ENCODE results near the gene GDF15.

GDF15 gene

DNA sequence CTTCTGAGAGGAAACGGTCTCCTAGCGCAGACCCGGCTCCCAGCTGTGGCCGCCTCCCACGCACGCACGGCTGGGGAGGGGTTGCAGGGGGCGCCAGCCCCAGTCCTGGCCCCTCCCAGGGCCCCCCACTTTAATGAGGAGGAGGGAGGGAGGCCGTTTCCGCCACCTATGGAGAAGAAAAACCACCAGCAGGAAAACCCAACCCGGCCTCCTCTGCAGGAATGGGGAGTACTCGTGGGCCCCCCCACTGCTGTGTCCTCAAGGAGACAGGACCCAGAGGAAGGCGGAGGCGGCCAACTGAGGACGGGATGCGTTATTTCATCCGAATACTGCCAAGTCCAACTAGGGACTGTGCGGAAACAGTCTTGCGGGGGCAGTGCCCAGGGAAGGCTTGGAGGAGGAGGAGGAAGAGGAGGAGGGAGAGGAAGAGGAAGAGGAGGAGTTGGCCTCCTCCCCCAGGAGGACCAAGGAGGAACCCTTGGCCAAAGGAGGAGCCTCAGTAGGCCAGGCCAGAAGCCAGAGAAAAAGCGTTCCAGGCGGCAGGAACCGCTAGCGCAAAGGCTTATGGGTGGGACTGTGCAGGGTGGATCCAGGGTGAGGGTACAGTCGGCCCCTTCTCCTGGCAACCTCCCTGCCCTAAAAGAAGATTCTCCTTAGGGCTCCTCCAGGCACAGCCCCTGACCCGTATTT lies 29.4 kb downstream of the GDF15 start:
- H2BK120ac ChIP-seq (ENCODE audit: low read depth, low read length) = peak overlapping the region; percentile 82
- H4K8ac ChIP-seq (ENCODE audit: low read length) = peak overlapping the region; percentile 58
- H2AK5ac ChIP-seq (ENCODE audit: low read length, severe bottlenecking) = peak overlapping the region; percentile 7
- peak overlapping the region; percentile 95 for H3K9ac ChIP-seq (ENCODE audit: low read length)
- H3K4me1 ChIP-seq (ENCODE audit: control insufficient read depth, insufficient read depth, low read depth, low read length) = peaks cover 53% of the 10 kb centered on the region
- H2AFZ ChIP-seq (ENCODE audit: low read depth, low read length) = no peak overlapping the region
- no peaks in the 10 kb centered on the region for H3K27me3 ChIP-seq (ENCODE audit: control insufficient read depth in 1 of 2, insufficient read depth in 1 of 2, low read length in 2 of 2)
- peak overlapping the region in 1 of 2 experiments; percentile 71 for H3K14ac ChIP-seq (ENCODE audit: low read length in 2 of 2)
- H3K4ac ChIP-seq (ENCODE audit: low read depth in 1 of 2, low read length in 2 of 2) = peak overlapping the region; percentile 51 to 88
- H2BK5ac ChIP-seq (ENCODE audit: low read depth, low read length, poor library complexity, severe bottlenecking) = peak overlapping the region; percentile 68
- WGBS = 82% methylated on average over 25 of the region's 25 CpGs
- H4K91ac ChIP-seq (ENCODE audit: low read length) = peak overlapping the region; percentile 95
- H3K9me3 ChIP-seq (ENCODE audit: control insufficient read depth, low read length) = no peaks in the 10 kb centered on the region
- peak overlapping the region in 1 of 2 experiments; percentile 77 for H3K4me3 ChIP-seq (ENCODE audit: insufficient read depth in 1 of 2, low read depth in 1 of 2, low read length in 2 of 2)
- peak overlapping the region; percentile 75 to 91 for H2BK12ac ChIP-seq (ENCODE audit: low read length in 2 of 2)
- peak overlapping the region; percentile 88 for H2BK15ac ChIP-seq (ENCODE audit: low read depth, poor library complexity, severe bottlenecking)
- H3K36me3 ChIP-seq (ENCODE audit: control insufficient read depth in 1 of 2, insufficient read depth in 2 of 2, low read depth in 1 of 2, low read length in 2 of 2) = no peaks in the 10 kb centered on the region
- H3K27ac ChIP-seq (ENCODE audit: low read length, poor library complexity, severe bottlenecking) = peak overlapping the region; percentile 93
- H3K23ac ChIP-seq (ENCODE audit: low read length in 2 of 2) = no peak overlapping the region
- H3K79me1 ChIP-seq (replicated peaks; ENCODE audit: low read length, poor library complexity, severe bottlenecking) = no peaks in the 10 kb centered on the region
- no peak overlapping the region for H3K4me2 ChIP-seq (ENCODE audit: low read length, poor library complexity, severe bottlenecking)
- DNase-seq = no peak
- peak overlapping the region; percentile 71 to 90 for H3K18ac ChIP-seq (ENCODE audit: low read depth in 1 of 2, low read length in 2 of 2)

DNA sequence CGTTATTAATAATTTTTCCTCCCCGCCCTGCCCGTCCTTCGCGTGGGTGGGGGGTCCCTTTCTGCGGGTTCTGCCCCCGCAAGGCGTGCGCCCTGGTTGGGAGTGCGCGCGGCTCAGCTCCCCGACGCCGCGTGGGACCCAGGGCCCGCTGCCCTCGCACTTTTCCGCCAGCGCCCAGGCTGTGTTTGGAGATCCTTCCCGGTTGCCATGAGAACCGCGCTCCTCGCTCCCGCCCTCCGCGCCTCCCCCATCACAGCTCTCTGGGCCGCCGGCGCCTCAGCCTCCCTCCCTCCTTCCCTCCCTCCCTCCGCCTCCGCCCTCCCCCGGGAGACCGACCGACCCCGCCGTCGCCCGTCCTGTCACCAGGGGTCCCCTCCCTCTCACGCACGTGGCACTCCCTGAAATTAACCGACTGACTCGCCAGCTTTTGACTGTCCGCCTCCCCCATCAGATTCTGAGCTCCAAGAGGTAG lies 30.9 kb downstream of the GDF15 start:
- Histone ChIP-seq H3K4me2 (ENCODE audit: low read length, poor library complexity, severe bottlenecking) (peak overlapping the region; percentile 62), H2AFZ (ENCODE audit: low read depth, low read length) (peak overlapping the region; percentile 39), H4K8ac (ENCODE audit: low read length) (peak overlapping the region; percentile 82), H3K9me3 (ENCODE audit: control insufficient read depth, low read length) (no peaks in the 10 kb centered on the region), H3K27me3 (ENCODE audit: control insufficient read depth in 1 of 2, insufficient read depth in 1 of 2, low read length in 2 of 2) (no peaks in the 10 kb centered on the region), H3K36me3 (ENCODE audit: control insufficient read depth in 1 of 2, insufficient read depth in 2 of 2, low read depth in 1 of 2, low read length in 2 of 2) (no peaks in the 10 kb centered on the region), H3K23ac (ENCODE audit: low read length in 2 of 2) (peak overlapping the region in 1 of 2 experiments; percentile 95), H3K27ac (ENCODE audit: low read length, poor library complexity, severe bottlenecking) (peak overlapping the region; percentile 93), H3K4me3 (ENCODE audit: insufficient read depth in 1 of 2, low read depth in 1 of 2, low read length in 2 of 2) (peak overlapping the region; percentile 49 to 75), H2BK120ac (ENCODE audit: low read depth, low read length) (peak overlapping the region; percentile 96), H3K4ac (ENCODE audit: low read depth in 1 of 2, low read length in 2 of 2) (peak overlapping the region; percentile 93 to 99), H2BK12ac (ENCODE audit: low read length in 2 of 2) (peak overlapping the region; percentile 46 to 98), H3K14ac (ENCODE audit: low read length in 2 of 2) (peak overlapping the region in 1 of 2 experiments; percentile 97), H4K91ac (ENCODE audit: low read length) (peak overlapping the region; percentile 100), H3K79me1 (replicated peaks; ENCODE audit: low read length, poor library complexity, severe bottlenecking) (no peaks in the 10 kb centered on the region), H3K9ac (ENCODE audit: low read length) (peak overlapping the region; percentile 95), H3K18ac (ENCODE audit: low read depth in 1 of 2, low read length in 2 of 2) (peak overlapping the region; percentile 89 to 97), H2AK5ac (ENCODE audit: low read length, severe bottlenecking) (peak overlapping the region; percentile 93), H2BK5ac (ENCODE audit: low read depth, low read length, poor library complexity, severe bottlenecking) (peak overlapping the region; percentile 88), H3K4me1 (ENCODE audit: control insufficient read depth, insufficient read depth, low read depth, low read length) (peaks cover 65% of the 10 kb centered on the region), H2BK15ac (ENCODE audit: low read depth, poor library complexity, severe bottlenecking) (peak overlapping the region; percentile 98)
- under 1% methylated on average over 44 of the region's 44 CpGs for WGBS
- peak; percentile 97 for DNase-seq

DNA sequence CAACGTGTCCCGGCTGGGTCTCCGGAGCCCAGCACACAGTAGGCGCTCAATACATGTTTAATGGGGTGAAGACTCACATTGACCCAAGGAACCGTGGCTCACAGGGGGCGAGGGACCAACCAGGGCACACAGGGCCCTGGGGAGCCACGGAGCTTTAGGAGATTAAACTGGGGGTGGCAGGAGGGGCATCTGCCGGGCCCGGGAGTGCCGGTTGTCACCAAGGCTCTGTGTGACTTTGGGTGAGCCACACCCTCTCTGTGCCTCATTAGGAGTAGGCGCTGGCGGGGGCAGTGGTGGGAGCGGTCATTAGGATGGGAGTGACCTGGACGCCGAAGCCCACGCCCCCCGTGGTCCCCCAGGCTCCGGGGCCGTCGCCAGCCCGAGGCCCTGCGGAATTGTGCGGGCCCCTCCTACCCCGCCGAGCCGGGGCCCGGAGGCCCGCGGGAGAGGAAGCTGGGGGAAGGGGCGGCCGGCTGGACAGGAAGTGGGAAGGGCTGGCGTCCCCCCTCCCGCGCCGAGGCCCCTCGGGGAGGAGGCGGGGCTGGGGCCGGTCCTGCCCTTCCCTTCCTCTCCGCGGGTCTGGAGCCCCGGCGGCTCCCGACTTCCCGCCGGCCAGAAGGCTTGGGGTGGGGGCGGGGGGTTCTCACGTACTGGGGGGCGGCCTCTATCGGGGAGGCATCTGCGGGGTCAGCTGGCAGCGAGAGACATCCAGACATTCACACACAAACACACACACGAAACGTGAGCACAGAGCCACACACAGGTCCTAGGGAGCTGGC lies 31.5 kb downstream of the GDF15 start:
- H3K4ac ChIP-seq (ENCODE audit: low read depth in 1 of 2, low read length in 2 of 2) = peak overlapping the region; percentile 97 to 99
- peaks cover 0 to under 1% of the 10 kb centered on the region in 2 experiments for H3K36me3 ChIP-seq (ENCODE audit: control insufficient read depth in 1 of 2, insufficient read depth in 2 of 2, low read depth in 1 of 2, low read length in 2 of 2)
- H2AFZ ChIP-seq (ENCODE audit: low read depth, low read length) = peak overlapping the region; percentile 39
- H2BK15ac ChIP-seq (ENCODE audit: low read depth, poor library complexity, severe bottlenecking) = peak overlapping the region; percentile 92
- peak overlapping the region; percentile 96 for H2BK120ac ChIP-seq (ENCODE audit: low read depth, low read length)
- peak overlapping the region; percentile 100 for H4K8ac ChIP-seq (ENCODE audit: low read length)
- H3K79me1 ChIP-seq (replicated peaks; ENCODE audit: low read length, poor library complexity, severe bottlenecking) = no peaks in the 10 kb centered on the region
- WGBS = under 1% methylated on average over 28 of the region's 53 CpGs
- H3K18ac ChIP-seq (ENCODE audit: low read depth in 1 of 2, low read length in 2 of 2) = peak overlapping the region; percentile 98 to 100
- H3K9ac ChIP-seq (ENCODE audit: low read length) = peak overlapping the region; percentile 95
- peak overlapping the region in 1 of 2 experiments; percentile 95 for H3K23ac ChIP-seq (ENCODE audit: low read length in 2 of 2)
- H3K27me3 ChIP-seq (ENCODE audit: control insufficient read depth in 1 of 2, insufficient read depth in 1 of 2, low read length in 2 of 2) = no peaks in the 10 kb centered on the region
- H3K27ac ChIP-seq (ENCODE audit: low read length, poor library complexity, severe bottlenecking) = peak overlapping the region; percentile 93
- H3K4me2 ChIP-seq (ENCODE audit: low read length, poor library complexity, severe bottlenecking) = peak overlapping the region; percentile 67
- peak overlapping the region in 1 of 2 experiments; percentile 98 for H3K14ac ChIP-seq (ENCODE audit: low read length in 2 of 2)
- H4K91ac ChIP-seq (ENCODE audit: low read length) = peak overlapping the region; percentile 100
- H2BK5ac ChIP-seq (ENCODE audit: low read depth, low read length, poor library complexity, severe bottlenecking) = peak overlapping the region; percentile 88
- H2BK12ac ChIP-seq (ENCODE audit: low read length in 2 of 2) = peak overlapping the region; percentile 99 to 100
- peak overlapping the region; percentile 49 to 75 for H3K4me3 ChIP-seq (ENCODE audit: insufficient read depth in 1 of 2, low read depth in 1 of 2, low read length in 2 of 2)
- H2AK5ac ChIP-seq (ENCODE audit: low read length, severe bottlenecking) = peak overlapping the region; percentile 96
- no peaks in the 10 kb centered on the region for H3K9me3 ChIP-seq (ENCODE audit: control insufficient read depth, low read length)
- peaks cover 67% of the 10 kb centered on the region for H3K4me1 ChIP-seq (ENCODE audit: control insufficient read depth, insufficient read depth, low read depth, low read length)
- DNase-seq = peak; percentile 93

Measured in mesenchymal stem cell (in vitro differentiated cells and primary cell).